SH-SY5Y (cell line): ENCODE results near the gene CEP192.

Source experiments
- GATA2 ChIP-seq: IDR thresholded peaks from 2 replicates; pipeline ENCODE4 v1.6.1; 2011; ENCODE audit warnings: mild to moderate bottlenecking, low read depth, low read length
- GATA3 ChIP-seq: IDR thresholded peaks from 2 replicates; pipeline ENCODE4 v1.6.1; 2011; ENCODE audit warnings: low read depth, mild to moderate bottlenecking, low read length, moderate library complexity

CEP192 gene

DNA sequence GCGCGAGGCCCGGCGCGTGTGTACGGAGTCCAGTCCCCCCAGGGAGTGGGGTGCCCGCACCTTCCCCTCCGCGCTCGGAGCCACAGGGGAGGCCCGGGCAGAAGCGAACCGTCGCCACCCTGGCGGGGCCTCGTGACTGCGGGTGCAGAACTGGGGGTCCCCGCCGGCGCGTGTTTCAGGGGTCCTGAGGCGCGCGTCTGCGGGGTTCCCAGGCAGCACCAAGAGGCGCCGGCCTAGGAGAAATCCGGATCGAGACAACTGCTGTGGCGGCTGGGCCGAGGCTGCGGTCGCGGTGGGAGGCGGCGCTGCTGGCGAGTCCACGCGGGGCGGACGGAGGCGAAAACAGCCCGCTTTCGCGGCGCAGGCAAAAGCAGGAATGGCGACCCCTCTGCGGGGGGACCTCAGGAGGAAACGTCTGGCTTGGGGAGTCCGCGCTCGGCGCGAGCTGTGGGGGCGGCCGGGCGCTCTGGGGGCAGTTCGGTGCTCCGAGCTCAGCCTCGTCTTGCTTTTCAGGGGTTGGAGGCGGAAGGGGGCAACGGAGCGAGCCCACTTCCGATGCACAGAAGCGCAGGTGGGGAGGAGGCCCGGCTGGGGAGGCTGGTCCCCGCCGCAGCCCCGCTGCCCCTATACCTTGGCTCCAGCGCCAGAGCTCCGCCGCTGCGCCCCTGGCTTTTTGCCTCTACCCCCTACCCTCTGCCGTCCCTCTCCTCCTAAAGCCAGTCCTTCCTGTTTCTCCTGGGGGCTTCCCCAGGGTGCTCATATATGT lies 145.9 kb downstream of the CEP192 start:
- TF ChIP-seq GATA2 (no peak), GATA3 (no peak)

DNA sequence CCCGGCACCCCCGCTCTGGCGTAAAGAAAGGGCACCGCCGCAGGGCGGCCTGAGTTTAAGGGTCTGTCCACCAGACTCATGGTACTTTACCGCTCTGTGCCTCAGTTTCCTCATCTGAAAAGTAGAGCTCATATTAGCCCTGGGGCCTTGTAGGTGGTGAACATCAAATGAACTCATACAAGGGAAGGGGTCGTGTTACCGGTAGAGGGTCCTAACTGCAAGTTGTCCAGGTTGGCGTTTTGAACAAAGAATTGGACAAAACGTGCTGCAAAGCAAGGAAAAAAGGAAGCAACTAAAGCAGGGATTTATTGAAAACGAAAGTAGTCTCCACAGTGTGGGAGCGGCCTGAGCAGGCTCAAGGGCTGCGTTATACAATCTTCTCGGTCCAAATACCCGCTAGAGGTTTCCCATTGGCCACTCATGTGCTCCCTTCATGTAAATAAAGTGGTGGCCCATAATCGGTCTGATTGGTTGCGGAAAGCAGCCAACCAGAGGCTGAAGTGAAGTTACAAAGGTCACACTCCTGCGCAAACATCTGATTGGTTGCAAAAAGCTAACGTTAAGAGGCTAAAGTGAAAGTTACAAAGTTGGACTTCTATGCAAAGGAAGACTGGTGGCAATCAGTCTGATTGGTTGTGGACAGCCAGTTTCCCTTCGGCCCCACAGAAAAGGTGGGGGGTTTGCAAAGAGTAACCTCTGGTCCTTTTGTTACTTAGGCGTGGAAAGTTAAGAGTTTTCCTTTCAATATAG lies 146.7 kb downstream of the CEP192 start:
- TF ChIP-seq GATA3 (no peak), GATA2 (no peak)

DNA sequence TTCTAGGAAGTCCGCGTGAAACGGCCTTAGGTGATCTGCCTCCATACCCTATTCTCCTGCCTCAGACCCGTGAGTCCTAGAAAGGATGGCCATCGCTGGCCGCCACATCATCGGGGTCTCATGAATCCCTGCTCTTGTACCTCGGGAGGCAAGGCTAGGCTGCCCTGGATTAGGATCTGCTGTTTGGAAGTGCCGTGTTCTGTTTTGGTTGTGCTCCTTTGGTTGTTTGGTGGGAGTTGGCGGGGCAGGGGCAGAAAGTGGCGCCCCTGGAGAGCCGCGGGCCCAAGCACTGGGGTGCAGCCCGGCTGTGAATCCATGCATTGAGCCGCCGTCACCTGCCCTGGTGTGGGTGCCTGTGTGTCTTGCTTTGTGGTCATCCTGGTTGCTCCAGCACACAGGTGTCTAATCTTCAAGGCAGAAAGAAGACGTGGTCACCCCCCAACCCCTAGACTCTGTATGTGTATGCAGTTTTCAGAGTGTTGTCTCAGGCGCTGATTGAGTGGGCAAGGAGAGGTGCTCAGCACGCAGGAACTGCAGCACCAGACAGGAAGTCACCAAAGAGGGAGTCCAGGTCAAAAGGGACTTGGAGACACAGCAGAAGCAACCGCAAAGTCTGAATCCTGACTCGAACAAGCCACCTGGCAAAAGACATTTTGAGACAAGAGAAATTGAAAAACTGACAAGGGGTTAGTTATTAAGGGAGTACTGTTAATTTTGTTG lies 147.4 kb downstream of the CEP192 start:
- TF ChIP-seq GATA2: no peak
- no peak for TF ChIP-seq GATA3

DNA sequence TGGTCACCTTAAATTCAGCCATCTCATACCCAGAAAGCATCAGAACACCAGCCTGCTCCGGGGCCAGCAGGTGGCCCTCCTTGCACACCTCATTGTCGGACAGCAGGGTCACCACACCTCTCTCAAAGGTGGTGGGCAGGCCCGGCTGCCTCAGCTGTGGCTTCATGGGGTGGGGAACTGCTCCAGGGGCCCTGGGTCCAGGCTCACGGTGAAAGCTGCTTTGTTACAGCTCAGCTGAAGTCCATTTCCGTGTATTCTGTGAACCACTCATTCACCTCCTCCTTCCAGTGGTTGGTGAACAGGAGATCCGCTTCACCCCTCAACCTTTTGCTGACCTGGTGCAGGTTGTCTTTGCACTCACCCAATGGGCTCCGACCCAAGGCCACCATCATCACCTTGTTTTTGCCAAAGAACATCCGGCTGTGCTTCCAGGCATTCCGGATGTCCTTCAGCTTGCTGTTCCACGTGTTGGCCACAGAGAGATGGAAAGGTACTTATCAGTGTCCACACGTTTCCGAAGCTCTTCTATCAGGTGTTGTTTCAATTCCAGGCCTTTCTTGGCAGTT lies 148.8 kb downstream of the CEP192 start:
- TF ChIP-seq GATA3 (no peak), GATA2 (no peak)

DNA sequence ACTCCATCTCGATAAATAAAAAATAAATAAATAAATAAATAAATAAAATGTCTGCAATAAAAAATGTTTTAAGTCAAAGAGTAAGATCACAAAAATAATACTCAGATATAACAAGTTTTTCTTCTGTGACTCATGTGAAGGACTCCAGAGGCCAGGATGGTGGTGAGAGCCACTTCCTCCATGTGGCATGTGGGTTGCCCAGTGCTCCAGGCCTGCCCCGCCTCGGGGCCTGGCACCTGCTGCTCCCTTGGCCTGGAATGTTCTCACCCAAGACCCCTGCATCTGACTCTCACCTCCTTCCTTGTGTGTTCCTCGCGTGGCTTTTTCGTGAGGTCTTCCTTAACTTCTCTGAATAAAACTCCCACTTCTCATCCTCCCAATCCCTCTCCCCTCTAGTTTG lies 150.0 kb downstream of the CEP192 start:
- TF ChIP-seq GATA2 (no peak), GATA3 (no peak)

DNA sequence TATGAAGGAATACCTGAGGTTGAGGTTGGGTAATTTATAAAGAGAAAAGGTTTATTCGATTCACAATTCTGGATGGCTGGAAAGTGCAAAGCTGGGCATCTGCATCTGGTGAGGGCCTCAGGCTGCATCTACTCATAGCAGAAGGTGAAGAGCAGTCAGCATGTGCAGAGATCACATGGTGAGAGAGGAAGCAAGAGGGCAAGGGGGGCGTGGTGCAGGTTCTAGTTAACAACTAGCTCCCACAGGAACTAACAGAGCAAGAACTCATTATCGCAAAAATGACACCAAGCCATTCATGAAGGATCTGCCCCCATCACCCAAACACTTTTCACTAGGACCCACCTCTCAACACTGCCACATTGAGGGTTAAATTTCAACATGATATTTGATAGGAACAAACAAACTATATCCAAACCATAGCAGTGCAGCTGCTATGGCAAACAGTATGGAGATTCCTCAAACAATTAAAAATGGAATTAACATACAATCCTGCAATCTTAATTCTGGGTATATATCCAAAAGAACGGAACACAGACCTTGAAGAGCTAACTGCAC lies 154.6 kb downstream of the CEP192 start:
- TF ChIP-seq GATA2 (no peak), GATA3 (no peak)

DNA sequence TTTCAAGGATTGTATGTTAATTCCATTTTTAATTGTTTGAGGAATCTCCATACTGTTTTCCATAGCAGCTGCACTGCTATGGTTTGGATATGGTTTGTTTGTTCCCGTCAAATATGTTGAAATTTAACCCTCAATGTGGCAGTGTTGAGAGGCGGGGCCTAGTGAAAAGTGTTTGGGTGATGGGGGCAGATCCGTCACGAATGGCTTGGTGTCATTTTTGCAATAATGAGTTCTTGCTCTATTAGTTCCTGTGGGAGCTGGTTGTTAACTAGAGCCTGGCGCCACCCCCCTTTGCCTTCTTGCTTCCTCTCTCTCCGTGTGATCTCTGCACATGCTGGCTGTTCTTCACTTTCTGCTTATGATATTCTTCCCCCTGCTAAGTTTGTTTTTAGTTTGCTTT lies 156.0 kb downstream of the CEP192 start:
- TF ChIP-seq GATA3 (no peak), GATA2 (no peak)

DNA sequence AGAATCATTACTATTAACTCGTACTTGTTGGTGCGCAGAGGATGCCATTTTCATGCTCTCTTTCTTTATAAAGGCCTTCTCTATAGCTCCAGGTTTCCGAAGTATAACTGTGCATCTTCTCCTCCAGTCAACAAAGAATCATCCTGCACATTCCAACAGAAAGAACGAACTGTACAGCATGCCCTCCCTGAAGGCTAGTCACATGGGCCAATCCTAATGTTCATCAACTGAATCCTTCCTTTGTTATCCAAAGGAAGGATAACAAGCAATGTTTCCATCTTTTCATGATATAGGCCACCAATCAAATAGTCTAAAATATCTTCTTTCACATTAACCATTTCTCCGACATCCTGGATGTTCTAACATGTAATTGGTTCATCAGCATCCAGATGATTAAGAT lies 160.5 kb downstream of the CEP192 start:
- TF ChIP-seq GATA2 (no peak), GATA3 (no peak)

DNA sequence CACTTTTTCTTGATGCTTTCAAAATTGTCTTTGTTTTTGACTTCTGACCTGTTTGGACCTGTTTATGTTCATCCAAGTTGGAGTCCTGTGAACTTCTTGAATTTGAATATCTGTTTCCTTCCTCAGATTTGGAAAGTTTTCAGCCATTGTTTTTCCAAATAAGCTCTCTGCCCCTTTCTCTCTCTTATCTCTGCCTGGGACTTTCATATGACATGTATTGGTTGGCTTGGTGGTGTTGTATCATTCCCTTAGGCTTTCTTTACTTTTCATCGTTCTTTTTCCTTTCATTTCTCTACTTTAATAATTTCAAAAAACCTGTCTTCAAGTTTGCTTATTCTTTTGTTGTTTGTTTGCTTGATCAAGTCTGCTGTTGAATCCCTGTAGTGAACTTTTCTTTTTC lies 167.3 kb downstream of the CEP192 start:
- no peak for TF ChIP-seq GATA2
- no peak for TF ChIP-seq GATA3

DNA sequence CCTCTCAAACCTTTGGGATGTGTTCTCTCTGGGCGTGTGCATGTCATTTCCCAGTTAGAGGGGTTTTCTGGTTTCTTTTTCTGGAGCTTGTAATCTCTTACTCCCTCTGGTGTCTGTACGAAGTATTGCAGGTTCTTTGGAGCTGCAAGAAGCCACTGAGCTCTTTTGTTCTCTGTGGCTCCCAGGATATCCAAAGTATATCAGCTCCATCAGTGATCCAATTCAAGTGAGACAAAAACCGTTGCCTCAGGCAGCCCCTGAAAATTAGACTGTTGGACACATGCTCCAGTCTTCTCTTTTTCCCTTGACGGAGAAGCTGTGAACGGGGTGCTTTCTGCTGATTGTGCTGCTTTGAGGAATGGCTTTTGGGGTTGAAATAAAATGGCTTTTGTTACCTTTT lies 168.4 kb downstream of the CEP192 start:
- TF ChIP-seq GATA3 (no peak), GATA2 (no peak)

DNA sequence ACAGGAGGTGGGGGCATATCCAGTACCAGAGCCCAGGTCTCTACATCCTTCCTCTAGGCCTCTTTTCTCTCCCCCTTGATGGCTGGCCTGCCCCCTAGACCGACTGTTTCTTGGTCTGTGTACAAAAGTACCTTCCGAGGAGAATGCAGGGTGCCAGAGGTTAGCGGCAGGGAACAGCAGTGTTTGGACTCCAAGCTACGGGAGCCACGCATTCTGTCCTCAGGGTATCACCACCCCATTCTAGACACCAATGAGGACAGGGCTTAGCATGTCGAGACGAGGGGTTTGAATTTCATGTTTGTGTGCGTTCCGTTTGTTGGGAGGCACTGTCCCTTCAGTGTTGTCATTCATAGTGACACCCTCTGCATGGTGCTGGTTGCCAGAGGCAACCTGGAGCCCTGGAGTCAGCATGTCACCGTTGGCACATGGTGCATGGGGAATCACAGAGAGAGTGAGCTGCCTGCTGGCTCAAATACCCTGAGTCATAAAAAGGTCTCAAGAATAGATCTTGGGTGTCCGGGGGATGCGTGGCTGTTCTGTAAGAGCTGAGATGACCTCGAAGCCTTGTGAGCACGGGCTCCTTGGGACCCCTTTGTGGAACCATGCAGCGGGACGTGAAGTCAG lies 170.2 kb downstream of the CEP192 start:
- TF ChIP-seq GATA2: no peak
- no peak for TF ChIP-seq GATA3

DNA sequence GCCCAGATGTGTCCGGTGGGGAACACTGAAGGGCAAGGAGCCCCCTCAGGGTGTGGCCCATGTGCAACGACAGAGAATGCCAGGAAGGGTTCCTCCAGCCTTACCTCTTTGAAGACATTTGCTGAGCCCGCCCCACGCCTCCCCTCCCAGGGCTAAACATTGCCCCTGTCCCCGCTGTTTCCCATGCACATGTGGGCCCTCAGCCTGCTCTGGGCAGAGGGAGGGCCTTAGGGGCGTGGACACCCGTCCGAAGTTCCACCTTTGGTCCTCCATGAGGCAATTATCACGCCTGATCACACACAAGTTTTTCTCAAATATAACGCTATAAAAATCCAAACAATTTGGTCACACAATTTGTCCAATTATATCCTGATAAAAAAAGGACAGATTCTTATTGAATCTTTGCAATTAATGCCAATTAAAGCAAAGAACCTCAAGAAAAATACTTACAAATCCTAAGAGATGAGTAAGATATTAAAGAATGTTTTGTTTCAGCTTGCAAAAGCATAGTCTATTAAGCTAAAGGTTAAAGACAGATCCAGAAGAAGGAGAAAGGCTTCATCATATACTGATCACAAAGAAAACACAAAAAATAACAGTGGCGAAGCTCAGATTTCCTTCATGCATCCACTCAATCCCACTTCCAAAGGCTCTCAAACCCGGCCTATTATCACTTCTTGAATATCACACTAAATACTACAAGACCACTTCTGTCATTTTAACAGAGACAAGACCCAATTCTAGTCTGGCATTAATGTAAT lies 172.2 kb downstream of the CEP192 start:
- TF ChIP-seq GATA3 (no peak), GATA2 (no peak)

DNA sequence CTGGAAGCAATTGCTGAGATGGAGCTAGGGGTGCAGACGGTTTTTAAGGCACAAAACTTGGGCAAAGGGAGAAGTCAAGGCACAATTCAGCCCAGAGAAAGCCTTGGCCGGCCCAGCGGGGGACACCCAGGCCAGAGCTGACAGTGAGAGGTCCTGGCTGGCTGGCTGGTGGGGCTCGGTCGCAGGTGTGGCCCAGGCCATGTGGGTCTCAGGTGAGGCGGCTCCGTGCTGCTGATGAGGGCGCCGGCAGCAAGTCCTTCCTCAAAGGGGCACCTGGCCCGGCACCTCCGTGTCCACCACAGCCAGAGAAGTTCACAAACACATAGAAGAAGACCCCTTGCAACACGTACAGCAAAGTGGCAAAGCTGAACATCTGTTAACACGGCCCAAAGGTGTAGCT lies 173.2 kb downstream of the CEP192 start:
- no peak for TF ChIP-seq GATA3
- no peak for TF ChIP-seq GATA2
